ENCODE results near the gene BDKRB2.

- TF ChIP-seq POLR2A (IDR thresholded peaks at IDR 0.05; ENCODE audit: low read depth, low read length) (no peak), MXI1 (IDR thresholded peaks at IDR 0.05; ENCODE audit: borderline replicate concordance, low read depth, low read length) (no peak), CTCF (conservative IDR thresholded peaks at IDR 0.05; ENCODE audit: low read depth, low read length) (no peak), RCOR1 (IDR thresholded peaks at IDR 0.05; ENCODE audit: insufficient replicate concordance, low read length) (no peak), RAD21 (IDR thresholded peaks at IDR 0.05; ENCODE audit: low read length) (no peak), SMC3 (IDR thresholded peaks at IDR 0.05; ENCODE audit: low read depth, low read length) (no peak), ELK1 (IDR thresholded peaks at IDR 0.05; ENCODE audit: borderline replicate concordance, low read depth, low read length) (no peak), MAZ (IDR thresholded peaks at IDR 0.05; ENCODE audit: borderline replicate concordance, low read depth, low read length) (no peak), NFE2L2 (IDR thresholded peaks at IDR 0.05; ENCODE audit: low read depth, low read length) (no peak), CHD1 (IDR thresholded peaks at IDR 0.05; ENCODE audit: low read depth, low read length) (no peak), MAFK (IDR thresholded peaks at IDR 0.05; ENCODE audit: low read depth, low read length) (no peak), CEBPB (IDR thresholded peaks at IDR 0.05; ENCODE audit: low read depth, low read length) (no peak), RFX5 (IDR thresholded peaks at IDR 0.05; ENCODE audit: low read depth, low read length) (no peak)
These were observed 17.2 kb downstream of the BDKRB2 start for GRCh38 chr14:96221841-96222240.

Data from IMR-90 (cell line).